Ovary (tissue), 9 donors: ENCODE results near the gene FGF19. TPM values are rescaled to one million over a fixed set of nuclear protein-coding genes. Genes with fewer than 3 reads are reported as not detected.

Experiments used
- DNase-seq, 5 donors: peaks; one replicate each; pipeline ENCODE4 v3.0.0-alpha.2; 2019 to 2020
- H3K27ac ChIP-seq, 2 donors: fragments of 200-600 bp; one replicate each; pipeline versions ENCODE4 v1.5.1 to v1.8.0; 2019 to 2022
- H3K27me3 ChIP-seq: fragments of 200-600 bp; one replicate; pipeline ENCODE4 v1.8.0; 2022
- H3K36me3 ChIP-seq: fragments of 200-600 bp; sonication (generic); one replicate; pipeline ENCODE4 v1.5.1; 2019
- H3K4me1 ChIP-seq: one replicate; pipeline ENCODE4 v1.8.1; 2013; ENCODE audit warnings: mild to moderate bottlenecking, moderate library complexity; ENCODE audit not compliant: insufficient read depth
- H3K4me3 ChIP-seq: fragments of 200-600 bp; sonication (generic); one replicate; pipeline ENCODE4 v1.5.1; 2017
- H3K9me3 ChIP-seq, 2 donors: fragments of 200-600 bp in 1 of 2; sonication (generic) in 1 of 2; one replicate each; pipeline versions ENCODE4 v1.5.1 to v1.8.1; 2013 to 2019; ENCODE audit warnings: mild to moderate bottlenecking in 1 of 2, moderate library complexity in 1 of 2
- EP300 ChIP-seq: sonication (generic); formaldehyde crosslinking; IDR thresholded peaks from one replicate; pipeline ENCODE4 v1.6.1; 2017; ENCODE audit warnings: antibody characterized with exemption
- POLR2A ChIP-seq: fragments of 450-650 bp; IDR thresholded peaks from one replicate; pipeline ENCODE4 v1.6.1; 2017; ENCODE audit warnings: antibody characterized with exemption, mild to moderate bottlenecking, moderate library complexity
- WGBS, 3 donors: extraction: QIAGEN DNeasy Blood & Tissue Kit in 1 of 3; methylation state at CpG; one replicate each; pipeline versions ENCODE4 v1.1.5 to v1.1.7; 2013 to 2017; 5-methylcytosine and 5-hydroxymethylcytosine counted together
- intact Hi-C, 4 donors: fragments of 100-400 bp; cut with DNase I; formaldehyde crosslinking; loops; one replicate each; pipeline versions ENCODE4 v1.11.0 to v1.15.1; 2022 to 2023
- polyA plus RNA-seq, 2 donors: library from polyadenylated mRNA; stranded (reverse); fragments of 200-250 nt in 1 of 2; fragments of 350-450 nt in 1 of 2; fragmentation: Illumina TruSeq in 1 of 2; extraction: RNeasy Lipid Tissue Mini Kit (QIAGEN cat#74804) in 1 of 2; gene quantifications; one replicate each; pipeline ENCODE4 v1.2.3, GENCODE V29; 2013 to 2014
- total RNA-seq, 7 donors: library from RNA; depleted of rRNA in 2 of 7; stranded (reverse); fragments of >200 nt in 2 of 7; fragmentation: NEBNext Ultra II Directional in 3 of 7; extraction: Animal tissue kit (Norgen Biotek cat#: 25700) in 3 of 7; gene quantifications; one replicate each; pipeline versions ENCODE4 v1.1.0 to v1.2.4, GENCODE V29; 2016 to 2023
- TF ChIP-seq, protein P1 (sequence below), 3 donors: fragments of 450-650 bp in 2 of 3; fragments of 200-600 bp in 1 of 3; IDR thresholded peaks; one replicate each; pipeline versions ENCODE4 v1.5.1 to v1.8.0; 2016 to 2022; ENCODE audit warnings: antibody characterized with exemption in 3 of 3, mild to moderate bottlenecking in 1 of 3
- donor health status: DM: no; HTN: no; CAD: no; lungs with moderate emphysema.
- donor health status: DM: no; HTN: no; CAD: no.
- donor health status: Bipolar disorder and iron deficiency.
- donor health status: DM: yes; HTN: yes; CAD: no.
- donor health status: DM: no; HTN: no; CAD: no.
- donor health status: DM: yes; HTN: yes; CAD: no.

The FGF19 gene
- total and polyA plus RNA-seq, 9 donors: 0.31 TPM; not detected in 8

DNA sequence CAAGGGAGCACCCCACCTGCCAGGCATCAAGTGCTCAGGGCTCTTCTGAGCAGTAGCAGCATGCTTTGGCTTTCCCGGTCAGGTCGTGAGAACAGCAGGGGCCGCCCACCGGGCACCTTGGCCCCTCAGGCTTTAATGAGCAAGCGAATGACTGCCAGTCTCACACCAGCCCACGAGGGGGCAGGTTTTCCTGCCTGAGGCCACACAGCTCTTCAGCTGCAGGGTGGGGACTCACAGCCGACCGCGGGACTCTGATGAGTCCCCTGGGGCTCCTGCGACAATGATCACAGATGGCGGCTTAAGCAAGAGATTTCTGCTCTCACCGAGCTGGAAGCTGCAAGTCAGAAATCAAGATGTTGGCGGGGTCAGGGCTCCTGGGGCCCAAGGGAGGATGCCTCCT, 14.3 kb upstream of the FGF19 start:
- no peaks in the 10 kb centered on the region for H3K9me3 ChIP-seq

DNA sequence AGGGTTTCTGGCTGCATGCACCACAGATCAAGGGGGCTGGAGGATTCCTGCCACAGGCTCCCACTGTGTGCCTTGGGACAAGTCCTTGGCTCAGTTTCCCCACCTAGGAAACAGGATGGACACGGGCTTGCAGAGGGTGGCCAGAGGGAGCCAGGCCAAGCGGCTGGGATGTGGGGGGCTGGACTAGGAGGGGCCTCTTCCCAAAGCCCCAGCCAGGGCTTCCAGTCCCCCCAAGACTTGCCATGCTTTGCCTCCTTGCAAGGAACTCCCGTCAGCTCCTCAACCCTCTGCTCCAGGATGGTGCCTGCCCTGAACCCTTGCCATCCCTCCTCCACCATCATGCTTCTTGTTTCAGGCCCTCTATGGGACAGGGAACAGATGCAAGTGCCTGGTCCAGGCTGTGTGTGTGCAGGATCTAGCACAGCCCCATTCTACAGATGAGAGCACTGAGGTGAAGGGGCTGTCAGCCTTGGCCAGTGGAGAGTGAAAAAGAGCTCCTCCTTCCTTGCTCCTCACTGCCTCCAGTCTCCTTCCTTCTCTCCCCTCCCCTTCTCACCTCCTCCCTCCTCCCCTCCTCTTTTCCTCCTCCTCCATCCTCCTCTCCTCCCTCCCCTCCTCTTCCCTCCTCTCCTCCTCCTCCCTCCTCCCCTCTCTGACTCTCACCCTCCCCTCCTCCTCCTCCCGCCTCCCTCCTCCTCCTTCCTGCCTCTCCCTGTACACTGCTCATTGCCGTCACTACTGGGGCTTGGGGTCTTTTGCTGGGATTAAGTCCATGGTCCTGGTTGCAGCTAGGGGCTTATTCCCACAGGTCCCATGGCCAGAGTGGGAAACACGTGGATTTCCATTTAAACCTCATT, 13.3 kb upstream of the FGF19 start:
- no peak for TF ChIP-seq EP300
- no peak for TF ChIP-seq POLR2A
- TF ChIP-seq, protein P1, sequence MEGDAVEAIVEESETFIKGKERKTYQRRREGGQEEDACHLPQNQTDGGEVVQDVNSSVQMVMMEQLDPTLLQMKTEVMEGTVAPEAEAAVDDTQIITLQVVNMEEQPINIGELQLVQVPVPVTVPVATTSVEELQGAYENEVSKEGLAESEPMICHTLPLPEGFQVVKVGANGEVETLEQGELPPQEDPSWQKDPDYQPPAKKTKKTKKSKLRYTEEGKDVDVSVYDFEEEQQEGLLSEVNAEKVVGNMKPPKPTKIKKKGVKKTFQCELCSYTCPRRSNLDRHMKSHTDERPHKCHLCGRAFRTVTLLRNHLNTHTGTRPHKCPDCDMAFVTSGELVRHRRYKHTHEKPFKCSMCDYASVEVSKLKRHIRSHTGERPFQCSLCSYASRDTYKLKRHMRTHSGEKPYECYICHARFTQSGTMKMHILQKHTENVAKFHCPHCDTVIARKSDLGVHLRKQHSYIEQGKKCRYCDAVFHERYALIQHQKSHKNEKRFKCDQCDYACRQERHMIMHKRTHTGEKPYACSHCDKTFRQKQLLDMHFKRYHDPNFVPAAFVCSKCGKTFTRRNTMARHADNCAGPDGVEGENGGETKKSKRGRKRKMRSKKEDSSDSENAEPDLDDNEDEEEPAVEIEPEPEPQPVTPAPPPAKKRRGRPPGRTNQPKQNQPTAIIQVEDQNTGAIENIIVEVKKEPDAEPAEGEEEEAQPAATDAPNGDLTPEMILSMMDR (IDR thresholded peaks at IDR 0.05): no peak
- intact Hi-C loops: no loop called here
- Histone ChIP-seq H3K27ac (no peak overlapping the region), H3K36me3 (no peaks in the 10 kb centered on the region), H3K27me3 (no peaks in the 10 kb centered on the region), H3K4me3 (no peak overlapping the region), H3K9me3 (no peaks in the 10 kb centered on the region), H3K4me1 (no peaks in the 10 kb centered on the region)
- DNase-seq: no peak
- WGBS, 3 donors: 40 to 49% (median 46%) methylated on average over 6 of the region's 6 CpGs

More for the DNA sequence above, 14.3 kb upstream of the FGF19 start:
- no peak for DNase-seq
- H3K27me3 ChIP-seq: no peaks in the 10 kb centered on the region
- H3K36me3 ChIP-seq: no peaks in the 10 kb centered on the region
- TF ChIP-seq POLR2A: no peak
- TF ChIP-seq, protein P1 (IDR thresholded peaks at IDR 0.05): no peak
- TF ChIP-seq EP300: no peak
- intact Hi-C loops: no loop called here
- no peak overlapping the region for H3K4me3 ChIP-seq
- H3K27ac ChIP-seq: no peak overlapping the region
- 2 to 3% (median 3%) methylated on average over 13 of the region's 13 CpGs for WGBS, 3 donors
- no peaks in the 10 kb centered on the region for H3K4me1 ChIP-seq

DNA sequence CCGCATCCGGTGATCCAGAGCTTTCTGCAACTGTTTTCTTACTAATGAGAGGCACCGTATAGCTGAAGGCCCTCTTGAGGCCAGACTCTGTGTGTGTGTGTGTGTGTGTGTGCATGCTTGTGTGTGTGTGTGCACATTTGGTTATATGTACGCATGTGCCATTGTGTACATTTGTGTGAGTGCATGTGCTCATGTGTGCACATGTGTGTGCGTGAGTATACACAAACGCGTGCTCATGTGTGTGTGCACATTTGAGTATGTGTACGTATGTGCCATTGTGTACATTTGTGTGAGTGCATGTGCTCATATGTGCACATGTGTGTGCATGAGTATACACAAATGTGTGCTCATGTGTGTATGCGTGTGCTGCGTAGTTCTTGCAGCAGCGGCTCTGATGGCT, 12.3 kb upstream of the FGF19 start:
- H3K4me3 ChIP-seq: no peak overlapping the region
- 73 to 76% (median 74%) methylated on average over 11 of the region's 11 CpGs for WGBS, 3 donors
- H3K9me3 ChIP-seq: no peaks in the 10 kb centered on the region
- H3K27ac ChIP-seq: no peak overlapping the region
- DNase-seq: no peak
- no peaks in the 10 kb centered on the region for H3K4me1 ChIP-seq
- TF ChIP-seq POLR2A (no peak), EP300 (no peak)
- TF ChIP-seq, protein P1 (IDR thresholded peaks at IDR 0.05): no peak
- no peaks in the 10 kb centered on the region for H3K36me3 ChIP-seq
- H3K27me3 ChIP-seq: no peaks in the 10 kb centered on the region
- intact Hi-C loops: no loop called here

DNA sequence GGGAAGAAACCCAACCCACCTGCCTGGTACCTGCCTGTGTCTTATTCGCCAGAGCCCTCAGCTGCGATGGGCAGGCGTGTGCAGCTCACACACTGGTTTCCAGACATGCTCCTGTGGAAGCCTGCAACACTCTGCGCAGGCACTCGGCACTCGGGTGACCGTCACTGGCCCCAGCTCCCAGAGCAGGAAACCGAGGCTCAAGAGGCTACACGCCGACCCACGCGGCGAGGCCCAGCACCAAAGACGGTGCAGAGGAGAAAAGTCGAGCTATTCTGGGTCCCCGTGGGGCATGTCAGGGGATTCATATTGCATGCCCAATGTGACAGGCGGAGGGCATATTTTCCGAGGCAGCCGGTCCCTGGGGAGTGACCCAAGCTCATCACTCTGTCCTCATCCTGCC, 11.6 kb upstream of the FGF19 start:
- Histone ChIP-seq H3K9me3 (no peaks in the 10 kb centered on the region), H3K27ac (no peak overlapping the region), H3K27me3 (no peaks in the 10 kb centered on the region), H3K4me1 (no peaks in the 10 kb centered on the region), H3K4me3 (no peak overlapping the region), H3K36me3 (no peaks in the 10 kb centered on the region)
- 67 to 81% (median 80%) methylated on average over 19 of the region's 19 CpGs for WGBS, 3 donors
- TF ChIP-seq POLR2A: no peak
- no peak for TF ChIP-seq EP300
- TF ChIP-seq, protein P1 (IDR thresholded peaks at IDR 0.05): no peak
- DNase-seq: no peak
- intact Hi-C loops: no loop called here
